Renal pelvis (tissue), 4 donors: ENCODE data around the gene SPACA9. TPM values are rescaled to one million over a fixed set of nuclear protein-coding genes. Genes with fewer than 3 reads are reported as not detected.

Experiments used
- DNase-seq: peaks from one replicate; pipeline ENCODE4 v3.0.0-alpha.2; 2013
- polyA plus RNA-seq, 3 donors: library from polyadenylated mRNA; unstranded; fragments of 120-200 nt; gene quantifications; one replicate each; pipeline ENCODE4 v1.2.1, GENCODE V29; 2013; ENCODE audit not compliant: insufficient read length in 3 of 3

The SPACA9 gene
- polyA plus RNA-seq, 3 donors, result 8.9 to 10.8 (median 9.6) TPM

DNA sequence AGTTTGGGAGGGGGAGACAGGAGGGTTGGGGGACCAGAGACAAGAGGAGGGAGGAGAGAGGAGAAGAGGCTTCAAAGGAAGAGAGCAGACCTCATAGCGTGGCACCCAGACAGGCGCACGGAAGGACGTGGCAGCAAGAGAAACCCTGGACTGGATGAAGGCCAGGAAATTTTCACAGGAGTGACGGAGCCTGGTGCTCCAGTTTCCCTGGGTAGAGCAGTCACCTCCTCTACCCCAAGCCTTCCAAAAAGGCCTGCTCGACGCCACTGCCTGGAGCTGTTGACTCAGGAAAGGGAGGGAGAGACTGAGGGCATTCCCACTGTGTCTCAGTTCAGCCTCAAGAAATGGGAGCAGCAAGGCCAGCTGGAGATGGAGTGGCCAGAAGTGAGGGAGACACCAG lies 19.9 kb upstream of the SPACA9 start:
- no peak for DNase-seq

DNA sequence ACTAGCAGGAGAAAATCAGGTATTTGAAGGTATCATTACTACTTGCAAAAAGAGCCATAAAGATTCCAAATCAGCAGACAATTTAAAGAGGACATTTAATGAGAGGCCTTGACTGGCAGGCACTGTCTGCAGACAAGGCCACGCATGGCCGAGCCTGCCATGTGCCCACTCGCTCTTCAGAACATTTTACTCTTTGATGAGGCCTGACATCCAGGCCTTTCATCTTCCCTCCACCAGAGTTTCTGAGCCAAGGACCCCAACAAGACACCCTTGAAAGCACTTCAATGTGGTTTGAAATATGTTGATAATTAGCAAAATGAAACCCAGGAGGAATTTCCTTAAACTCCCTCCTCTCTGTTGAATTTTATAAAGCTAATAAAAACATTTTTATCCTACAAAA lies 17.0 kb upstream of the SPACA9 start:
- DNase-seq, result no peak

DNA sequence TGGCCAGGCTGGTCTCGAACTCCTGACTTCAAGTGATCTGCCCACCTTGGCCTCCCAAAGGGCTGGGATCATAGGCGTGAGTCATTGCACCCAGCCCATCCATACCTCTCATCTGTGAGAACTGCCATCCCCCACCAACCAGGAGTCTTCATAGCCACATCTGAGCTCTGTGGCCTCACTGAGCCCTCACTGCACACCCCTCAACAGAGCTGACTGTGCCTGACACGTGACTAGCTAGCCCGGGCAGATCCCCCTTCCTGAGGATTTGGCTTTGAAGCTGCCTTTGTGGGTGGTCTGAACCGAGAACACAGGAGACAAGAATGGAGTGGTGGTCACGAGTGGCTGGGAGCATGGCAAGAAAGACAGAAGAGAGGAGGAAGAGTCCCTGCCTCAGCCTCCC lies 16.2 kb upstream of the SPACA9 start:
- DNase-seq, result no peak

- DNase-seq, result no peak
Measured at GRCh38 chr9:132863096-132863495, 15.6 kb upstream of the SPACA9 start.

DNA sequence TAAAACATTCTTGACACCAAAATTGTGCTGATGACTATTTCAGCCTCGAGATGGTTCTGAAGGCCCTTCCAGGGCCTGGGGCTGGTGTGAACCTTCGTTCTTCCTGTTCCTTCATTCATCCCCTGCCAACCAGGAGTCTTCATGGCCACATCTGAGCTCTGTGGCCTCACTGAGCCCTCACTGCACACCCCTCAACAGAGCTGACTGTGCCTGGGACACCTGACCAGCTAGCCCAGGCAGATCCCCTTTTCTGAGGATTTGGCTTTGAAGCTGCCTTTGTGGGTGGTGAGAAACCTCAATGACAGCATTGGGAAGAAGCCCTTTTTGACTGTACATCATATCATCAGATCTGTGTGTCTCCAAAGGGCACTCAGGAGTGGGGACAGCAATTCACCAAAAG lies 14.4 kb upstream of the SPACA9 start:
- no peak for DNase-seq

DNA sequence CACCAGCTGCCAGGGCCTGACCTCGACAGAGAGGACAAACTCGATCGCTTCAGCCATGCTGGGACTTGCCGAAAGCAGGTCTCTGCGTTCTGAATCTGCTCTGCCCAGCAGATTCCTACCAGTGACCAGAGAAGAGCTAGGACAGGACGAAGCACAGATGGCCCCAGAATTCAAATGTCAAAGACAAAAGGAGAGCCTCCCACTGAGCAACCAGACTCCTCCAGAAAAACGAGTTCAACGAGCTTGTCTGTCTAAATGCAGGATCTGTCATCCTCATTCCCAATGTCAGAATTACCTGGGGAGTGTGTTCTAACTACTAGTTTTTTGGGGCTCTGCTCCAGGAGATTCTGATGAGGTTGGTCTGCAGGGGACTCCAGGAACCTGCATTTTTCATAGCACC lies 14.0 kb upstream of the SPACA9 start:
- DNase-seq, result no peak

GRCh38 chr9:132866898-132867297 lies 11.8 kb upstream of the SPACA9 start:
- DNase-seq, result no peak

DNA sequence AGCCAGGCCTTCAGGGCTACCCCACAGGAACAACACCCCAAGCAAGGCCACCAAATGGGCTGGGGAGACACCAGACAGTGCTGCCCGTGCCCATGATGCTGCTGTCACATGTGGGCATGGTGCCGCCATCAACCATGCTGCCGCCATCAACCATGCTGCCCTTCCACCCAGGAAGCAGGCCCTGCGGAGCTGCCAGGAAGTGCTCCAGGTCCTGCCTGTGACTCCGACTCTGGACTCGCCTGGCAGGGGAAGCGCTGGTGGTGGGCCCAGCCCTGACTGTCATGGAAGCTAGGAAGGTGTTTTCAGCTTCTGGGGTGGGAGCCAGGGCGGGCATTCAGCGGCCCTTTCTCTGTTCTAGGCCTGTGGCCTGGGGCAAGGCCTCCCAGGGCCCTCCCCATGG lies 9.4 kb upstream of the SPACA9 start:
- no peak for DNase-seq

GRCh38 chr9:132873403-132873802 lies 5.3 kb upstream of the SPACA9 start:
- DNase-seq, result no peak

- no peak for DNase-seq
Measured at GRCh38 chr9:132875159-132875558, 3.5 kb upstream of the SPACA9 start.

GRCh38 chr9:132876849-132877248 lies 1.8 kb upstream of the SPACA9 start:
- no peak for DNase-seq

GRCh38 chr9:132877458-132877823 lies 1.3 kb upstream of the SPACA9 start:
- DNase-seq, result no peak

DNA sequence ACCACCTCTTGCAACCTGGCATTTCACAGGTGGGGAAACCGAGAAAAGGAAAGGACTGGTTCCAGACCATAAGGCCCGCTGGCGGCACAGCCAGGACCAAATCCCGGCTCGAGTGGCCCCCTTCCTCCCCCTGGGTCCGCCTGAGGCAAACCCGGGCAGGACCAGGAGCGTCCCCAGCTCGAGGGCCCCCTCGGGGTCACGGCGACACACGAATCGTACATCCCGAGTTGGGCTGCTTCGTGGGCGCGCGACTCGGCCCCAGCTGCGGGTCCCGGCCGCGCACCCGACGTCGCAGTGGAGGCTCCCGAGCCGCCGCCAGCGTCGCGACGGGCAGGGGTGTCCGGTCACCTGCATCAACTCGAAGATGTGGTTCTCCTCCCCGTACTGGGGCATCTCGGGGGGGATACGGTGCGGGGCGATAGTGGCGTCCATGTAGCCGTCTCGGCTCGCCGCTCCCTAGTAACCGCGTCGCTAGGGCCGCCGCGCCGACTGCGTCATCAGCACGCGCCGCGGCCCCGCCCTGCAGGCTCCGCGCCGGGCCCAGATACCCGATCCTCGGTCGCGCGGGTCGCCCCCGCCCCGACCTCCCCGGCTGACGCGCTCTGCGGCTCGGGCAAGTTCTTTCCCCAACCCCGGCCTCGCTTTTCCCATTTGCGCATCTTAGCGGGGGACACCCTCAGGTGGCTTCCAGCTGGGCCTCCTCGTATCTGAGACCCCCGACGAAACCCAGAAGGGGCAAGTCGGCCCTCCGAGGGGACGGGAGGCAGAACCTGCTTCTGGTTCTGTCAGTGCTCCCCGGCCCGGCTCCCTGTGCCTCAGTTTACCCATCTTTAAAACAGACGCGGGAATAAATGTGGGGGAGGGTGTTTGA lies 639 bp upstream of the SPACA9 start, which contains the start of gene AK8:
Gene AK8 (minus strand): TSS at position 461 of the 871 bp plus-strand sequence. CDS start 29 bp downstream, at position 432.
- peak; percentile 85 for DNase-seq

DNA sequence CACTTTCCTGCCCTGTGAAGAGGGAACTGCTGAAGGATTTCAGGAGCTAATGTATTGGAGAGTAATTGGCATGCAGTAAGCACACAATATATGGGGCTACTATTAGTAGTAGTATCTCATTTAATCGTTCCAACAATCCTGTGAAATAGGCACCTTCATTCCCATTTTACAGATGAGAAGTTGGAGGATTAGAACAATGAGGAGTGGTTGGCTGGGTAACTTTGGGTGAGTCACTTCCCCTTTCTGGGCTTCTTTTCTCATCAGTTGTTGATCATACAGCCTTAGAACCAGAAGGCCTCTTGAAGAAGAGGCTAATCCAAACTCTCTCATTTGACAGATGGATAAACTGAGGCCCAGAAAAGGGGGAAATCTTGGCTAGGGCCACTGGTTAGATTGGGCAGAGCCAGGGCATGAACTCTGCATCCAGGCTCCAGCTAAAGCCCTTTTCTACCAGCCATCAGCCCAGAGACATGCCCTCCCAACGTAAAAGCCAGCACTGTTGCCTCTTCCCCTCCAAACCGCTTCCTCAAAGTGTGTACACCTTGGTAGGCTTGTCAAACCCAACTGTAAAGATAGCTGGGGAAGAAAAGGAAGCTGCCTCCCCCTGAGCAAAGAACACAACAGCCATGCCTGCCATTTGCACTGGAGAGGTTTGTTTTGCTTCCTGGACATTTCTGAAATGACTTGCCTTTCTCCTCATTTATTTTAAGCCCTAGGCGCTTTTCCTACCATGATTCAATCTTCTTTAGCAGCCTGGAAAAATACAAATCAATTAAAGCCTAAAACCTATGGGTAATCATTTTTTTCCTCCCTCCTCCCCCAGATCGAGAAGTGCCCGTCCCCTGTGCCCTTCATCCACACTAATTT lies 992 bp downstream of the SPACA9 start:
- no peak for DNase-seq

GRCh38 chr9:132880324-132880661 lies 1.6 kb downstream of the SPACA9 start:
- no peak for DNase-seq

DNA sequence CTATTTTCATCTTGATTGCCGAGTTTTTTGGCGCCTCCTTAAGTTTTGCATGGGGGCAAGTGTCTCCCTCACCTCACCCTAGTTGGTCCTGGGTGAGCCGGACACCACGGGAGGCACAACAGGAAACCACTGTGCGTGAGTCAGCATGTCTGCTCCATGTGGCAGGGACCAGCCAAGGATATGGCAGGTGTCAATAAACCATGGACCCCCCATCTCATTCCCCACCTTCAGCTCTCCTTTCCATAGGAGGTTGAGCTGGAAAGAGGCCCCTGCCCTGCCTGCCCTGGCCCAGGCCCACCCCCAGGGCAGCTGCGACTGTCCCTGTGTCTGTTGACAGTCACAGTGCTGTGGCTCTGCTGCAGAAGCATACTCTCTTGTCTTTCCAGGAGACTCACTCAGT lies 3.1 kb downstream of the SPACA9 start:
- DNase-seq, result no peak

DNA sequence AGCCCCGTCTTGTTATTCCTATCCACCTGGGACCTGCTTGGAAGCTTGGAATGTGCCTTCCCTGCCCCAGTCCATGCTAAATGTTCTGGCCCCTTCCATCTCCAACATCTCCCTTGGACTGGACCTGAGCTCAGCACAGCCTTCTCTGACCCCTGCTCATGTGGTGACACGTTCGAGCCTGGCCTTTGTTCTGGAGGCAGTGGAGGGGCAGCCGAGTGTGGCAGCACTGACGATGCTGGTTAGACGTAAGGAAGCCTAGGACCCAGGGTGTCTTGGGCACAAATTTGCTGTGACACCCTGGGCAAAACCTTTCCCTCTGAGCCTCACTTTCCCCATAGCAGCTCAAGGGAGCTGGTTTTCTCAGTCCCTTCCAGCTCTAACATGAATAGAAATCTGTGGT lies 3.9 kb downstream of the SPACA9 start:
- DNase-seq, result no peak

GRCh38 chr9:132883349-132884294 lies 4.9 kb downstream of the SPACA9 start:
- DNase-seq, result no peak

DNA sequence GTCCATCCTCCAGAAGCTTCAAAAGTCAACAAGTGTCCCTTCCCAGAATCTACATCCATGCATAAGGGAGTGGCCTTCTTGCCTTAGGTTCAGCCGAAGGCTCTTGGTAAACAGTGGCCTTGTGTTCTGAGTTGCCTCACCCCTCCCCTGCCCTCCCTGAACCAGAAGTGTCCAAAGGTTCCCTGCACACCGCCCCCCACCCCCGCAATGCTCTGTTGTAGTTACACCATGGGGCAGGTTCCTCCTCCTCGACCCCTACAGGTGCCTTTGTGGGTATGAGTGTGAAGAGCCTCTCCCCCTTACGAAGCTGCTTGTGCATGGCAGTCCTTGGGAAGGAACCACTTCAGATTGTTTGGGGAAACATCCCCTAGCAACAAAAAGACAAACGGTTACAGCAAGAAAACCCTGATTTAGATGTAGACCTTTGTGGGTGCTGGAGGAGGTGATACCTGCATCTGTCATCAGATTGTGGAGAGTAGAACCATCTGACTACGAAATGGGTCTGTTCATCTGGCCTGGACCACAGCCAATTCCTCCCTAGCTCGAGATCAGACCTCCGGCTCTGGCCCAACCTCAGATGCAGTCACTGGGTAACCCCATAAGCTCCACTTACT lies 7.1 kb downstream of the SPACA9 start:
- no peak for DNase-seq

GRCh38 chr9:132886334-132886725 lies 7.6 kb downstream of the SPACA9 start:
- no peak for DNase-seq
